HG03439 (cell line): ENCODE results near the gene PDE1C.
"Not testable (repeated sequence)": the region's sequence is repeated elsewhere in the genome, so short reads cannot be mapped to it uniquely, and the experiment has no call there.

Experiments
- ATAC-seq: cut with Tn5 transposase; IDR thresholded peaks from one replicate; pipeline ENCODE4 v1.9.1; 2021; ENCODE audit warnings: mild to moderate bottlenecking, moderate library complexity; ENCODE audit not compliant: unreplicated experiment

PDE1C gene

DNA sequence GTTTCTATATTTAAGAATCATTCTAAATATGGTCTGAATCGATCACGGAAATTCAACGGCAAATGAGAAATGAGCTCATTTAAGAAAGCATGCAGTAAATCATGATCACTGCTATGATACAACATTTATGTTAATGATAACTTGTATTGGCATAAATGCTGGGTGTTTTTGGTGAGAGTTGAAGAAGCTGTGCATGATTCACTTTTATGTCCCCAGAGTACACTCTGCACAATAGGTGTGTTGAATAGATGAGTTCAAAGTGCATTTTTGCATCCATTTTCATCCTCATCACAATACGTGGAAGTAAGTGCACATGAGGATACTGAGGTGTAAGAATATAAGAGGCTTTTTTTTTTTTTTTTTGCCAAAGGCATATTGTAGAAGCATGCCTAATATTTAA lies 213.9 kb downstream of the PDE1C start:
- ATAC-seq: no peak

DNA sequence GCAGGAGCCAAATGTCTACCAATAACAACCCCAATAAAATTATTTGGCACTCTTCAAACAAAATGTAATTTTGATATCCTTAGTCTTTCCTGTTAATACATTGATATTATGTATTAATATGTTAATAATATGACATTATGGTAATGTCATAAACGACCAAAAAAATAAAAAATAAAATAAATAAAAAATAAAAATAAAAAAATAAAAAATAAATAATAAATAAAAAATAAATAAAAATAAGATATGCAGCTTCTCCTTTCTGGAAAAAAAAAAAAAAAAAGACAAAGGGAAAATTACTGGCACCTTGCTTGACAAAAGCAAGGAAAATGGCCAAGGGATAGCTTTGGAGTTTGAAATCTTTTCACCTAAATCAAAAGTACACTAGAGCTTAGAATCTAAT lies 214.7 kb downstream of the PDE1C start:
- ATAC-seq: no peak

DNA sequence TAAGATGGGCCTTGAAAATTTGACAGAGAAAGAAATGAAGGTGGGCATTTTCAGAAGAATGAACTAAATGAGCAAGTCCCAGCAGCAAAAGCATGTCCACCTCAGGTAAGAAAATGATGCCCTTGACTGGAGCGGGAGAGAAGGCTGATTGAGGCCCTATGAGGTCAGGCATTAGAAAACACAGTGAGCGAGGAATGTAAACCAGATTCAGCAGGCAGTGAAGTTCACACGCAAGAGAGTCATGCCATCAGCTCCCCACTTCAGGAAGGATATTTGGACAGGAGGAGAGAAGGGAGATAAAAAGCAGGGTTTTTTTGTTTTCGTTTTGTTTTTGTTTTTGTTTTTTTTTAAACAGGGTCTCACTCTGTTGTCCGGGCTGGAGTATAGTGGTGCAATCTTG lies 216.8 kb downstream of the PDE1C start:
- ATAC-seq: no peak

GRCh38 chr7:31852462-31852861 lies 217.7 kb downstream of the PDE1C start:
- ATAC-seq: no peak

DNA sequence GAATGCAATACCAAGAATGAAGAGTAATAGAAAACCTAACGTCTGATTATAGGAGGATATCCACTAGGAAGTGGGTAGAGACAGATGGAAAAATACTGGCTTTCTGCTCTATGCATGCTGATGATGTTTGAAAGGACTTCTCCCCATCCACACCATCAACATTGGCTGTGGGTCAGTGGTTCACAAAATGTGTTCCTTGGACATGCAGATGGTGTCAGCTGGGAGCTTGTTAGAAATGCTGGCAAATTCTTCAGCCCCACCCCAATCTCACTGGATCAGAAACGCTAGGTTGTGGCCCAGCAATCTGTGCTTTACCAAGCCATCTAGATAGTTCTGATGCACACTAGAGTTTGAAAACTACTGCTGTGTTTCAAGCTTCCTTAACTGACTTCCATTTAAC lies 219.1 kb downstream of the PDE1C start:
- ATAC-seq: no peak

- no peak for ATAC-seq
These were observed 219.6 kb downstream of the PDE1C start for GRCh38 chr7:31850601-31851000.

GRCh38 chr7:31850066-31850465 lies 220.1 kb downstream of the PDE1C start:
- no peak for ATAC-seq

DNA sequence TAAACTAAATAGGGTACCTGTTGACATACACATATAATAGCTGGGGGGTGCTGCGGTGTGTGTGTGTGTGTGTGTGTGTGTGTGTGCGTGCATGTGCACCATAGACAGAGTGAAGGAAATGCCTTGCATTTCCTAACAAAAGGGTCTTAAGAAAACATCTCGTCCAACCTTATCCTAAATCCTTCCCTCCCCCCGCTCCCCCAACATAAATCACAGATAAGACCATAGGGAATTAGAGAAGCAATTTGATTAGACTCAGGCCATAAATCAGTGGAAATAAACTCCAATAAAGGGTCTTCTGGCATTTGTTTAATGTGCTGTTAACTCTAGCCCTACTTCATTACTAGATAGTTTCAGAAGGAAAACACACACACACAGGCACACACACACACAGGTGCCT lies 234.7 kb downstream of the PDE1C start:
- ATAC-seq: no peak

DNA sequence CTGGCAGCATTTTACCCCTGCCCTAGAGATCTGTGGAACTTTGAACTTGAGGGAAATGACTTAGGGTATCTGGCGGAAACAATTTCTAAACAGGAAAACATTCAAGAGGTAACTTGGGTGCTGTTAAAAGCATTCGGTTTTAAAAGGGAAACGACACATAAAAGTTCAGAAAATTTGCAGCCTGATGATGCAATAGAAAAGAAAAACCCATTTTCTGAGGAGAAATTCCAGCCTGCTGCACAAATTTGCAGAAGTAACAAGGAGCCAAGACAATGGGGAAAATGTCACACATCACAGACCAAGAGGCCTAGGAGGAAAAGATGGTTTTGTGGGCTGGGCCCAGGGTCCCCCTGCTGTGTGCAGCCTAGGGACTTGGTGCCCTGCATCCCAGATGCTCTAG lies 236.6 kb downstream of the PDE1C start:
- not testable (repeated sequence) for ATAC-seq

DNA sequence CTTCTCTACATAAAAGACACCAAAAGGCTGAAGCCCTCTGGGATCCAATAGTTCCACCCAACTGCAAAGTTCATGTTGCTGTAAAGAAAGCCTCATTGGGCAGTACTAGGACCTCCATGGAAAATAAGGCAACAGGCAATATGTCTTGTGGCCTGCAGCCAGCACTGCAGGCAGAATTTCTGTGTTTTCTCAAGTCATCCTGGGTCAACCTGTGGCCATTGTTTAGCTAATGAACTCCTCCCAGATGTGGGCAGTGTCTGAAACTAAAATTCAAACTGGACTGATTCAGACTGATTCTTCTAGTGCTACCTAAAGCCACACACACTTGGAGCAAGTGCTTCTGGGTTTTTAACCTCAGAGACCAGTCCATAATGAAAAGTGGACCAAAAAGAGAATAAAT lies 241.7 kb downstream of the PDE1C start:
- ATAC-seq: no peak

GRCh38 chr7:31825576-31825975 lies 244.6 kb downstream of the PDE1C start:
- ATAC-seq: no peak

GRCh38 chr7:31819031-31819430 lies 251.2 kb downstream of the PDE1C start:
- ATAC-seq: no peak

GRCh38 chr7:31816810-31817209 lies 253.4 kb downstream of the PDE1C start:
- ATAC-seq: no peak

DNA sequence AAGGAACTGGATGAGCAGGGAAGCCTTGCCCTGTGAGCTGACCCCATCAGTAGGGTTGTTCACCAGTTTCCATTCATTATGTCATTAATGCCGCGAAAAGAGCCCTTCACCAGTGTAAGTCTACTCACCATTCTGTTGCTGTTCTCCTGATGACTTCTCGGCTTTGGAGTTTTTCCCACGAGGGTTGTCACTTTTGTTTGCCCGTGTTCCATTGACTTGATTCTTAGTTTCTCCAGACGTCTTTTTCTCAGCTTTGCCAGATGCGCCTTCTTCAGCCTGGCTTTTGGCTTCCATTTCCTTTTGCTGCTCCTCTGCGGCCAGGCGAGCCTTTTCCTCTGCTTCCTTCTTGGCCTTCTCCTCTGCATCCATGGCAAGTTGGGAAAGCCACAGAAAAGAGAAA lies 254.4 kb downstream of the PDE1C start:
- ATAC-seq: no peak

DNA sequence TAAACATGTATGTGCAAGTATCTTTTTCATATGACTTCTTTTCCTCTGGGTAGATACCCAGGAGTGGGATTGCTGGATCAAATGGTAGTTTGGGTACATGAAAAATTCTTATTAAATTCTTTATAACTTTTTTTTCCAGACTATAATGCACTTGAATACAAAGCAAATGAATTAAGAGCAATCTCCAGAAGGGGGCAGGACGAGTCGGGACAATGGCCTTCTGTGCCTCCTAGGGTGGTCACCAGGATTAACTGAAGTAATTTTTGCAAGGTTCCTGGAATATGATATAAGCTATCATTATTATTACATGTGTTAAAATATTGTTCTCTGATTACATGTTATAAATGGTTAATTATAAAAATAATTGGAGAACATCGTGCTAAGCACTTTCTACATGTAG lies 256.0 kb downstream of the PDE1C start:
- no peak for ATAC-seq

GRCh38 chr7:31811650-31812461 lies 258.4 kb downstream of the PDE1C start:
- no peak for ATAC-seq

- ATAC-seq: peak; percentile 69
These were observed 264.9 kb downstream of the PDE1C start for GRCh38 chr7:31805209-31805818.

- no peak for ATAC-seq
These were observed 273.8 kb downstream of the PDE1C start for GRCh38 chr7:31796375-31796774.

GRCh38 chr7:31794851-31795344 lies 275.3 kb downstream of the PDE1C start:
- ATAC-seq: no peak

GRCh38 chr7:31791881-31792280 lies 278.3 kb downstream of the PDE1C start:
- ATAC-seq: no peak

GRCh38 chr7:31788883-31789680 lies 281.1 kb downstream of the PDE1C start:
- no peak for ATAC-seq

DNA sequence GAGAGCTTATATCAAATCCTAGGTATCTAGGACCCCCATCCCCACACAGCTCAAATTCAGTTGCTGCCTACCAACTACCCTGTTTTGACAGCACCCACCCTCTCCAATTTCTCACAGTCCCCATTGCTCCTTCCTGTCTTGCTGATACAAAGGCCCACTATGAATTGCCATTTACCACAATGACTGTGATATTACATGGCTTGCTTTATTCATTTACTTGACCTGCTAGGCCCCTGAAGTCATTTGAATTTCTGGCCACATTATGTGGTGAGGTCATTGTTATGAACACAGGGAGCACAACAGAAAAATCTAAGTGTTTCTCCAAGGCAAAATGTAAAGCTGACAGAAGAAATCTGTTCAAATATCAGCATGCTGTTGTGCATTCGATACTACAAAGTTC lies 281.8 kb downstream of the PDE1C start:
- no peak for ATAC-seq
